Glomerular visceral epithelial cell (primary cell): ENCODE results near the gene PTCH1.

Source experiments
- DNase-seq: peaks from one replicate; pipeline ENCODE4 v3.0.0-alpha.2; 2016; ENCODE audit errors: extremely low spot score

The PTCH1 gene

DNA sequence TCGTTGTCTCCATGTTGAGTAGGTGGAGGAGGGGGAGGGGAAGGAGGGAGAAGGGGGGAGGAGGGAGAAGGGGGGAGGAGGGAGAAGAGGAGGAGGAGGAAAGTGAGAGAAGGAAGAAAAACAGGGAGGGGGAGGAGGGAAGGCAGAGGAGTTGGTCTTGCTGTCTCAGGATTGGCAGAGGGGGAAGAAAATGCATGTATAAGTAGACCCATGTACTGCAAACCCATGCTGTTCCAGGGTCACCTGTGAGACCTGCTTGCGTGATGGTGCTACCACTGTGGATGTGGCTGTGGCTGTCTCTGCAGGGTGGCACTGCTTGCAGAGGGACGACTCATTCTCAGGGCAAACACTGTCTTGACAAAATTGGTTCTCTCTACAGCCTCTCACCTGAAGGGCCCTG is 76.3 kb downstream of the PTCH1 start:
- no peak for DNase-seq

- no peak for DNase-seq
Observed at GRCh38 chr9:95438561-95439357, 78.0 kb downstream of the PTCH1 start.

DNA sequence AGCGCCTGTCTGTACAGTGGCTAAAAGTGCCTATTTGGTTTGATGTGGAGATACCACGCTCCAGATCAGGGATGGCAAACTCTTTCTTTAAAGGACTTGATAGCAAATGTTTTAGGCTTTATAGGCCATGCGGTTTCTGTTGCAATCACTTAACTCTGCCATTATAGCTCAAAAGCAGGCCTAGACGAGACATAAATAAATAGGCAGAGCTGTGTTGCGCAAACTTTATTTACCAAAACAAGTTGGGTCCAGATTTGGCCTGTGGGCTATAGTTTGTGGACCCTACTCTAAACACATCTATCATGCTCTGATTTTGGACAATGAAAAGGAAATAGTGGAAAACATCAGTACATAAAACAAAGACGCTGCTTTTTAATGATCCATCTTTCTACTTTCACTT is 79.2 kb downstream of the PTCH1 start:
- no peak for DNase-seq

DNA sequence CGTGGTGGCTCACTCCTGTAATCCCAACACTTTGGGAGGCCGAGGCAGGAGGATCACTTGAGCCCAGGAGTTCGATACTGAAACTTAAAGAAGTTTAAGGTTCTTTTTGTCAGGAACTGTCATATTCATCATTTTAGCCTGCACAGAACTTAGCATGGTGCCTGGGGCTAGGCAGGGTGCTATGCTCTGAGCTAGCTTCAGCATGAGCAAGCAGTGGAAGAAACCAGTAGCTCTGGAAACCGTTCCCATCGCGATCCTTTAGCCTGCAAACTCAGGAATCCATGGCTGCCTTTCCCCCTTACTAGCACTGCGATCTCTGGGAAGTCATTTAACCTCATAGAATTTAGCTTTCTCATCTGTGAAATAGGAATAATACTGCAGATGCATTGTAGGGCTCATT is 80.4 kb downstream of the PTCH1 start:
- no peak for DNase-seq

DNA sequence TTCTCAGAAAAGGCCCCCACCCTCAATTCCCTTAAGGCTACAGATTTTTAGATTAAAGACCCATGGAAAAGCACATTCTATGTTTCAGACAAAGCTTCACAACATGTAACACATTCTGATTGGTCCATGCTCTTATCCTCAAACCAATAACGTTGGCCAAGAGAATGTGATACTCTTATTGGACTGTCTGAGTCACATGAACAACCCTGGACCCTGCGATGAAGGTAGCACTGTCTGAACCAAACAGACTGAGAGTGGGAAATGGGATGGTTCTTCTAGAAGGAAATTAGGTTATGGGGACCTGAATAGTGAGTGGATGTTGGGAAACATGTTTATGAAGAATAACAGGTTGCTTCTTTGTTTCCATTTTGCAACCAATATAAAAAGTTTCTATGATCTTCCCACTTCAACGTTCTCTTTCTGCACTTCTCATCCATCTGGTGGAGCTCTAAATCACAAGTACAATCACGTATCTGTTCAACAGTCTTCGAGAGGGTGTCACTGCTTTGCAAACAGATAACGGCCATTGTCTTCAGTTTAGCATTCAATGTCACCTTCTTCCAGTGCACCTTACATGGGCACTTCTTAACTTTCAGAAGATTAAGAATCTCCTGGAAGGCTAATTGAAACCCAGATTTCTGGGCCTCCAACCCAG is 81.6 kb downstream of the PTCH1 start:
- DNase-seq: no peak

DNA sequence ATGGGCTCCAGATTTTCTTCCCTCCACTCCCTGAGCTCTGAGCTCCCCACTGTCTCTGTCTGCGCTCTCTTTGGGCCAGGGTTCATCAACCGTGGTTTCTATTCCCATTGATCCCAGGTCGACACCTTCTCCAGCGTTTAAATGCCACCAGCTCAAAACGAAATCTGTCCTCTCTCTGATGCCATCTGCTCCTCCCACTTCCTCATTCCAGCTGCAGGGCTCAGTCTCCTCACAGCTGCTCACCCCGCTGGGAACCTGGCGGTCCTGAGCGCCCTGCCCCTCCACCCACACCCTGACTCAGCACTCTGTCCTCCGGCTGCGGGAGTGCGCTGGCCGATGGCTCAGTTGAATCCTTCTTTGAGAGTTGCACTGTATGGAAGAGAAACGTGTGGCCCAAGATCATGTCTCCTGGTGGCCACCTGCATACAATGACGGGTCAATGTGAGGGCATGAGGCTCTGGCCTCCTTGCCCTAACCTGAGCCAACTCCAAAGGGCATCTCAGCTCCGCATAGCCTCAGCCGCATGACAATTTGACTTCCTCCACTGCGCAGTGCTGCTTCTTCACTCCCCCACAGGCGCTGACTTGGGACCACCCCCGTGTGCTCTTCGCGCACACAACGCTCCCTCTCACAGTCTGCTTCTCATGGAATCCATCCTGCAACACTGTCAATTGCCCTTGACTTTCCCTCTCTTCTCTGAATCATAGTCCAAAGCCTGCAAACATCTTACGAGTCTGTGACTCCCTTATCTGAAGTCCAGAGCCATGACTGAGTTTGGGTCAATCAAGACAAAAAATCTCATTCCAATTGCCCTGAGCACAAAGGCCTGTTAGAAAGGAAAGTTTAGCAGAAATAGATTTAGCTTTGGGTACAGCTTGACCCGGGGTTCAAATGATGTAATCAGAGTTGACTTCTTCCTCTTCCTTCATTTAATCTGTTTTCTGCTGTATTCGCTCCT is 82.4 kb downstream of the PTCH1 start:
- no peak for DNase-seq

GRCh38 chr9:95433096-95433819 is 83.5 kb downstream of the PTCH1 start:
- DNase-seq: no peak

DNA sequence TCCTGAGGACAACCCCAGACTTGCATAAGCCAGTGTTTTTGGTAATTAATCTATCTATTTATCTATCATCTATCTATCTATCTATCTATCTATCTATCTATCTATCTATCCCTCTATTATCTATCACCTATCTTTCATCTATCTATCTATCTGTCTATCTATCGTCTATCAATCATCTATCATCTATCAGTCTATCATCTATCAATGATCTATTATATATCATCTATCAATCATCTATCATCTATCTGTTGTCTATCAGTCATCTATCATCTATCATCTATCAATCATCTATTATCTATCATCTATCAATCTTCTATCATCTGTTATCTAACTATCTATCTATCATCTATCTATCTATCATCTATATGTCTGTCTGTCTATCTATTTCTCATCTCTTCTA is 85.5 kb downstream of the PTCH1 start:
- DNase-seq: no peak

- no peak for DNase-seq
Observed at GRCh38 chr9:95429948-95430620, 86.7 kb downstream of the PTCH1 start.

- DNase-seq: no peak
Observed at GRCh38 chr9:95429096-95429495, 87.7 kb downstream of the PTCH1 start.

DNA sequence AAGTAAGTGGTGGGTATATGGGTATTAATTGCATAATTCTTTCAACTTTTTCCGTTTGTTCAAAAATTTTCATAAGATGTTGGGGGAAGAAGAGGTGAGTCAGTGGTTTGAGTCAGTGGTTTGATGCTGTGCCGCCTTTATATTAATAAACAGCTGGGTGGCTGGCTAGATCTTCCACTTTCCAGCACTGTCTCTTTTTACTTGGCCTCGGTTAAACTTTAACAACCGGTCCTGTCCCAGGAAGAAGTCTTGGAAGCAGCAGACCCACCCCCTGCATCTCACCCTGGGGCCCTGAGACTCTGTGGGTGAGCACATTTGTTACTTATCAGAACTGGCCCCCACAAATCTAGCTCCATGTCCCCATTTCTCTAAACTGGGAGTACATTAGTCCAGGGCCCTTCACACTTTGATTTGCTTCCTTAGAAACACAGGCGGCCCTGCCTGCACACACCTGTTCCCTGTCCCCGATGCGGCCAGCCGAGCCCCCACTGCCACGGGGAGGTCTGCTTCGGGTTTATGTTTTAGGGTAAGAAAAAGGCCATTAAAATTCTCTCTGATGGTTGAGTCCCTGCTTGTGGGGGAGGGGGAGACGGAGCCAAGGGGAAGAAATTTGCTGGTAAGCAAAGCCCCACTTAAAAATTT is 90.7 kb downstream of the PTCH1 start:
- peak; percentile 85 for DNase-seq

- no peak for DNase-seq
Observed at GRCh38 chr9:95422650-95423049, 94.1 kb downstream of the PTCH1 start.

- DNase-seq: no peak
Observed at GRCh38 chr9:95420518-95420917, 96.3 kb downstream of the PTCH1 start.

- DNase-seq: no peak
Observed at GRCh38 chr9:95419444-95419843, 97.3 kb downstream of the PTCH1 start.

DNA sequence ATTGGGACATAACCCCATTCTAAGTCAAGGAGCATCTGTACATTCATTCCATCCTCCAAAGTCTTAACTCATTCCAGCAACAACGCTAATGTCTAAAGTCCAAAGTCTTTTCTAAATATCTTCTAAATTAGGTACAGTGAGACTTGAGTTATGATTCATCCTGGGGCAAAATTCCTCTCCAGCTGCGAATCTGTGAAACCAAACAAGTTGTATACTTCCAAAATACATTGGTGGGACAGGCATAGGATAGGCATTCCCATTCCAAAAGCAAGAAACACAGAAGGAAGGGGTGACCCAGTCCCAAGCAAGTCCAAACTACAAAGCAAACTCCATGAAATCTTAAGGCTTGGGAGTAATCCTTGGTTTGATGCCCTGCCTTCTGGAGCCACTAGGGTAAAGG is 101.6 kb downstream of the PTCH1 start:
- DNase-seq: no peak

- no peak for DNase-seq
Observed at GRCh38 chr9:95413793-95414192, 103.0 kb downstream of the PTCH1 start.

GRCh38 chr9:95411054-95411892 is 105.5 kb downstream of the PTCH1 start:
- DNase-seq: no peak

GRCh38 chr9:95409650-95410426 is 106.9 kb downstream of the PTCH1 start:
- peak; percentile 7 for DNase-seq

DNA sequence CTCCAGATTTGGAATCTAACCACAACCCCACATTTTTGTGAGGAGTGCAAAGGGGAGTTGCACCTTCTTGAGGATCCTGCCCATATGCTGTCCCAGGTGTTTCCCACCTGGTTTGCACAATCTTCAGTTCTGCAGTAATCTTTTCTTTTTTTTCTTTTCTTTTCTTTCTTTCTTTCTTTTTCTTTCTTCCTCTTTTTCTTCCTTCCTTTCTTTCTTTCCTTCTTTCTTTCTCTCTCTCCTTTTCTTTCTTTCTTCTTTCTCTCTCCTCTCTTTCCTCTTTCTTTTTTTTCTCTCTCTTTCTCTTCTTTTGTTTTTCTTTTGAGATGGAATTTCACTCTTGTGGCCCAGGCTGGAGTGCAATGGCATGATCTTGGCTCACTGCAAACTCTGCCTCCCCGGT is 109.2 kb downstream of the PTCH1 start:
- DNase-seq: no peak
